GM19324 (cell line): Measurements from ENCODE around the gene NMT2.
A peak's percentile ranks its signal among the peaks of the same experiment; 100 is the strongest.
"Not testable (repeated sequence)": the region's sequence is repeated elsewhere in the genome, so short reads cannot be mapped to it uniquely, and the experiment has no call there.

Experiments
- ATAC-seq: cut with Tn5 transposase; IDR thresholded peaks from one replicate; pipeline ENCODE4 v1.9.1; 2021; ENCODE audit warnings: mild to moderate bottlenecking, moderate library complexity; ENCODE audit not compliant: unreplicated experiment, low FRiP score

Gene NMT2

DNA sequence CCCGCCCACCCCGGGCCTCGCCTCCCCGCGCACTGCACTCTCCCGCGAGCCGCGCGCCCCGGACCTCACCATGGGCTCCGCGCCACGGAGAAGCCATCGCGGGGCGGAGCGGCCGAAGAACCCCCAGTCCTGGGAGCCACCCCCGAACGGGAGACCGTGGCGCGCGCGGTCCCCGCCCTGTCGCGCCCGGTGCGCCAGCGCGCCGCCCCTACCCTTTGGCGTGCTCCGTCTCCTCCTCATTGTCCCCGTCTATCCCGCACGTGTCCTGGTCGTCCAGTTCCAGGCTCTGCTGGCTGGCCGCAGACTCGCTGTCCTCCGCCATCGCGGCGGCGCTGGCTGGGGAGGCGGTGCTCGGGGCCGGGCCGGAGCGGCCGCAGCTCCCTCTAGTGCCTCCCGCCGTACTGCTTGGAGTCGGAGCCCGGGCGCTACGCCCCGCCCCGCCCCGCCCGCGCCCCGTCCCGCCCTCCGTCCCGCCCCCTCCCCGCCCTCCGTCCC, at the start of gene NMT2:
Gene NMT2 (minus strand): TSS at position 403 of the 495 bp plus-strand sequence. CDS start 81 bp downstream, at position 322.
- ATAC-seq = peak; percentile 95

DNA sequence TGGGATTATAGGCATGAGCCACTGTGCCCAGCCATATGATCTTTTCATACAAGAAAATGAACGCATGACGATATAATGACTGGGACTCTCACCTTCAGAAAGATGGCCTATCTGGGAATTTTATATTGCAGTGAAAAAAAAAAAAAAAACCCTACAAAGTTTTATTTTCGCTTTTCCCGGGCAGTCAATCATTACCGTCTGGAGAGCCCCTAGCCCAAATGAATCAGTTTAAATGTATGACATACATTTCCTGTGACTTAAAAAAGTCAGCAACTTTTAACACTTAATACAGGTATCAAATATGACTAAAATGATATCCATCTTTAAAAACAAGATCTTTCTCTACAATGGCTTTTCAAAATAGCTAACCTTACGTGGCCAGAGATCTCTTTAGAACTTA, 48.2 kb upstream of the NMT2 start:
- ATAC-seq = no peak

GRCh38 chr10:15214237-15214636, 45.7 kb upstream of the NMT2 start:
- ATAC-seq = no peak

DNA sequence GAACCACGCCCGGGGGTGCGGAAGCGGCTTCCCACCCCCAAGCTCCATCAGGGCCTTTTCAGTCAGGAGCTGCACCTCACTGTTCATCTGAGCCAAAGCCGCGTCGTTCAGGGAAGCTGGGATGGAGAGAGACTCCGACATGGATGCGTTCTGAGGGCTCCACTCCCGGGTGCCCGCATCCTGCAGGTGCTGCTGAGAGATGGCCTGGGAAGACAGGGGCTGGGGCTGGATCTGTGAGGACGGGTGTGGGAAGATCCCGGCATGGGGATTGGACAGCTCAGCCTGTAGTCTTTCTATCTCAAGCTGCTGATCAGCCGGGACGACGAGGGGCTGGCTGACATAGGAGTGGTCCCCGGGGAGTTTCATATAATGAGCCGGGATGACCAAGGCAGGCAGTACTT, 45.0 kb upstream of the NMT2 start:
- ATAC-seq = no peak

DNA sequence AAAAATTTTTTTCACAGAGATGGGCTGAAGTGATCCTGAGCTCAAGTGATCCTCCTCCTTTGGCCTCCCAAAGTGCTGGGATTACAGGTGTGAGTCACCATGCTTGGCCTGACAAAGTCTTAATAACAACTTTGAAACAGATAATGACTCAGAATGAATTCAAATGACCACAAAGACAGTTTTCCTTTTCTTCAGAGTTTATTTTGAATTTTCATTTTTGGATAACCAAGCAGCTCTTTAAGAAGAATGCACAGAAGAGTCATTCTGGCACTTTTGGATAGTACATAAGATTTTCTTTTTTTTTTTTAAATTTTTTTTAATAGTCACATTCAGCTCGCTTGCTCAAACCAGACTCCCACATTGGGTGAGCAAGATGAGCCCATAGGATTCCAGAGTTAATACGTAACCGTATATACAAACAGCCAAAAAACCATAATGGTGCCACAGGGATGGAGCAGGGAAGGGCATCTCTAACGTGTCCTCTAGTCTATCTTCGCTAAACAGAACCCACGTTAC, 43.0 kb upstream of the NMT2 start:
- no peak for ATAC-seq

GRCh38 chr10:15210521-15210920, 42.0 kb upstream of the NMT2 start:
- ATAC-seq = no peak

- peak; percentile 52 for ATAC-seq
These were observed 41.5 kb upstream of the NMT2 start for GRCh38 chr10:15209827-15210509.

DNA sequence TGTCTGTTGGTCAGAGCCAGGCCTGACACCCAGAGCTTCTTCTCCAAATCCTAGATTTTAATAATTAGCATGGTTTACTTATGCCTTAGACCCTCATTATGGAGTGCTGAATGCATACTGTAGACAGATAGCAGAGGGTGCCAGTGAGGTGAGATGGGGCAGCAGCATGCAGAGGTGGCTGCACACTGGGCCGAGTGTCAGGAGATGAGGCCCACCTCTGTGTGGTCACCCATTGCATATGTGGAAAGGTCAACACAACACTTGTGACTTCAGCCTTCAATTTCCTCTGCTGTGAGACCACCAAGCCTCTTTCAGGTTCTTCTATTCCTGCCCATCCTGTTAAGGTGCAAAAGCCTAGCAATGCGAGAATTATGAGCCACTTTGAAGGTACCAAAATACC, 39.7 kb upstream of the NMT2 start:
- no peak for ATAC-seq

GRCh38 chr10:15207410-15207809, 38.9 kb upstream of the NMT2 start:
- ATAC-seq = not testable (repeated sequence)

DNA sequence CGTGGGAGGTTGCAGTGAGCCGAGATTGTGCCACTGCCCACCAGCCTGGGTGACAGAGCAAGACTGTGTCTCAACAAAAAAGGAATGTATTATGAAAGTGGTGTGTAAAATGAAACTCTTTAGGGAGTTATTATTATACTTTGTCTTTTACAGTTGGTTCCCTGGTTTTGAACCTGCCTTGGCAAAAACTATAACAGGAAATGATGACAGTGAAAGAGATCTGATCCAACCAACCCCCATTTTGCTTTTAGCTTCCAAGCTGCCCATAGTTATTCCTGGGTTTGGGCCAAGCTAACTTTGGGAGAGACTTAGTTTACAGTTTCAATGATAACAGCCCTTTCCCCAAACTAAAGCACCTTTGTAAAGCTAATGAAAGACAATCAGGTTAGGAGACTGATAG, 34.1 kb upstream of the NMT2 start:
- ATAC-seq = no peak

GRCh38 chr10:15202301-15202621, 33.8 kb upstream of the NMT2 start:
- not testable (repeated sequence) for ATAC-seq

- ATAC-seq = no peak
These were observed 33.3 kb upstream of the NMT2 start for GRCh38 chr10:15201589-15202300.

GRCh38 chr10:15200626-15201025, 32.1 kb upstream of the NMT2 start:
- ATAC-seq = no peak

- no peak for ATAC-seq
These were observed 29.4 kb upstream of the NMT2 start for GRCh38 chr10:15197911-15198310.

DNA sequence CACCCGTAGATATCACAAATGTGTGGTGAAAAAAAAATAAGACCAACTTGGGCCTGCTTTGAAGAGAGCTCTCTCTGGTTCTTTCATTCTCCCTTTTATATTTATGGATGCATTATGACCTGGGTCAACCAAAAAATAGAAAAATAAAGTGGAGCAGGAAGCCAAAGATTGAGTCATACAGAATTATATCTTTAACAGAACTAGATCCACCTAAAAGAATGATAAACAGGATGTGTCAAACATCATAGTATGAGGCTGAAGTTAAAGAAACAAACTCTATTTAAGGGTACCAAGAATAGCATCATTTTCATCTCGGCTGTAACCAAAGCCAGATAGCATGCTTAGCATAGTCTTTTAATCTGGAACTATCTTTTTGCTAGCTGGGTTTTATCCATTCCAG, 28.8 kb upstream of the NMT2 start:
- ATAC-seq = no peak

DNA sequence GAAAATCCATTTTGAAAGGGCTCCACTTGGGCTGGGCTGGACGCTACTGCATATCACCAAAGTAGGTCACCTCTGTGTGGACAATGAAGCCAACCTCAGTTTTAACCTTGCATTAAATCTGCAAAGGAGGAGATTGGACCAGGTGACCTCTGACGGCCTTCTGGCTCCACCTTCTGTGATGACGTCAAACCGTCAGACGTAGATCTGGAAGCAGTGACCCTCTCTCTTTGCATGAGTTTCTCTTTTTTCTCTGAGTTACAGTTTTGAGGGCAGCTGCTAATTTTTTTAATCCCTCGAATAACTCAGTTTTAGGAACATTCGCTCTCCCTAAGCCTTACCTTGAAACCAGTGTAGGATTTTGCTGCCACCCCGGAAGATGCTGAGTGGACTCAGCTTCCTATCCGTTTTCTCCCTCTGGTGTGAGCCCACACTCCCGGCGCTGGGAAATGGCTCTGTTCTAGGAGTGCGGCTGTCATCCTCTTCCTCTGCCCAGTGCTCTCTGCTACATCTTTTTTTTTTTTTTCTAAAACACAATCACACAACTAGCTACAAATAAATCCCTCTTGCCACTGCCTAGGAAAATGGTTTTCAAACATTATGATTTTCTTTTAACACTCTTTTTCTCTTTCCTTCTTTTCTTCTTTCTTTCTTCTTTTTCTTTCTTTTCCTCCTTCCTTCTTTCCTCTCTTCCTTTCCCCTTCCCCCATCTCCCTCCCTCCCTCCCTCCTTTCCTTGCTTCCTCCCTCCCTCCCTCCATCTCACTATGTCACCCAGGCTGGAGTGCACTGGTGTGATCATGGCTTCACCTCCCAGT, 27.7 kb upstream of the NMT2 start:
- no peak for ATAC-seq

- ATAC-seq = no peak
These were observed 20.8 kb upstream of the NMT2 start for GRCh38 chr10:15189133-15189885.

- no peak for ATAC-seq
These were observed 20.1 kb upstream of the NMT2 start for GRCh38 chr10:15188603-15189002.

GRCh38 chr10:15183689-15184481, 15.4 kb upstream of the NMT2 start:
- no peak for ATAC-seq
